Mesenchymal stem cell (in vitro differentiated cells and primary cell): Measurements from ENCODE around the gene EPB41L2.

Experiments used
- DNase-seq: peaks from one replicate; pipeline ENCODE4 v3.0.0-alpha.2; 2013
- H2AFZ ChIP-seq: one replicate; pipeline ENCODE4 v1.6.1; 2013; ENCODE audit warnings: low read depth, mild to moderate bottlenecking, control low read depth, inconsistent platforms, low read length, moderate library complexity
- H2AK5ac ChIP-seq: 2 replicates; pipeline ENCODE4 v1.6.1; 2013; ENCODE audit warnings: low read length, moderate library complexity, mild to moderate bottlenecking, inconsistent platforms; ENCODE audit not compliant: severe bottlenecking
- H2BK120ac ChIP-seq: one replicate; pipeline ENCODE4 v1.6.1; 2013; ENCODE audit warnings: low read depth, mild to moderate bottlenecking, inconsistent platforms, low read length, moderate library complexity
- H2BK12ac ChIP-seq, 2 experiments: one replicate each; pipeline ENCODE4 v1.6.1; 2013; ENCODE audit warnings: inconsistent platforms in 2 of 2, low read length in 2 of 2, mild to moderate bottlenecking in 2 of 2, moderate library complexity in 2 of 2, control low read depth in 1 of 2
- H2BK15ac ChIP-seq: one replicate; pipeline ENCODE4 v1.6.1; 2013; ENCODE audit warnings: mild to moderate bottlenecking, low read depth, inconsistent platforms; ENCODE audit not compliant: poor library complexity, severe bottlenecking
- H2BK5ac ChIP-seq: 2 replicates; pipeline ENCODE4 v1.6.1; 2013; ENCODE audit warnings: low read depth, mild to moderate bottlenecking, low read length, control low read depth, inconsistent platforms; ENCODE audit not compliant: poor library complexity, severe bottlenecking
- H3K14ac ChIP-seq, 2 experiments: one replicate each; pipeline ENCODE4 v1.6.1; 2013; ENCODE audit warnings: inconsistent platforms in 2 of 2, low read length in 2 of 2, control low read depth in 1 of 2, mild to moderate bottlenecking in 1 of 2, moderate library complexity in 1 of 2
- H3K18ac ChIP-seq, 2 experiments: one replicate each; pipeline ENCODE4 v1.6.1; 2013; ENCODE audit warnings: inconsistent platforms in 2 of 2, low read length in 2 of 2, control low read depth in 1 of 2, low read depth in 1 of 2, mild to moderate bottlenecking in 1 of 2
- H3K23ac ChIP-seq, 2 experiments: one replicate each; pipeline ENCODE4 v1.6.1; 2013; ENCODE audit warnings: inconsistent platforms in 2 of 2, low read length in 2 of 2, mild to moderate bottlenecking in 2 of 2, moderate library complexity in 2 of 2, control low read depth in 1 of 2
- H3K27ac ChIP-seq: 2 replicates; pipeline ENCODE4 v1.5.1; 2013; ENCODE audit warnings: mild to moderate bottlenecking, moderate library complexity, low read length, control low read depth, inconsistent platforms; ENCODE audit not compliant: poor library complexity, severe bottlenecking
- H3K27me3 ChIP-seq, 2 experiments: 2 replicates each; pipeline versions ENCODE4 v1.6.1 to v1.7.0; 2013; ENCODE audit warnings: low read length in 2 of 2, mild to moderate bottlenecking in 2 of 2, moderate library complexity in 2 of 2, control low read depth in 1 of 2, inconsistent platforms in 1 of 2; ENCODE audit not compliant: control insufficient read depth in 1 of 2, insufficient read depth in 1 of 2
- H3K36me3 ChIP-seq, 2 experiments: 2 replicates each; pipeline versions ENCODE4 v1.6.1 to v1.7.0; 2013; ENCODE audit warnings: low read length in 2 of 2, control low read depth in 1 of 2, inconsistent platforms in 1 of 2, low read depth in 1 of 2, mild to moderate bottlenecking in 1 of 2; ENCODE audit not compliant: insufficient read depth in 2 of 2, control insufficient read depth in 1 of 2
- H3K4ac ChIP-seq, 2 experiments: one replicate each; pipeline ENCODE4 v1.6.1; 2013; ENCODE audit warnings: inconsistent platforms in 2 of 2, low read length in 2 of 2, mild to moderate bottlenecking in 2 of 2, moderate library complexity in 2 of 2, control low read depth in 1 of 2, low read depth in 1 of 2
- H3K4me1 ChIP-seq: 2 replicates; pipeline ENCODE4 v1.6.1; 2013; ENCODE audit warnings: low read depth, low read length, control low read depth; ENCODE audit not compliant: control insufficient read depth, insufficient read depth
- H3K4me2 ChIP-seq: 2 replicates; pipeline ENCODE4 v1.6.1; 2013; ENCODE audit warnings: low read length, mild to moderate bottlenecking, inconsistent platforms; ENCODE audit not compliant: poor library complexity, severe bottlenecking
- H3K4me3 ChIP-seq, 2 experiments: 2 replicates each; pipeline versions ENCODE4 v1.5.1 to v1.7.0; 2013; ENCODE audit warnings: low read length in 2 of 2, mild to moderate bottlenecking in 2 of 2, control low read depth in 1 of 2, low read depth in 1 of 2; ENCODE audit not compliant: insufficient read depth in 1 of 2
- H3K79me1 ChIP-seq: replicated peaks from 2 replicates; pipeline ENCODE4 v1.6.1; 2013; ENCODE audit warnings: mild to moderate bottlenecking, control low read depth, low read length, inconsistent platforms; ENCODE audit not compliant: poor library complexity, severe bottlenecking
- H3K9ac ChIP-seq: 2 replicates; pipeline ENCODE4 v1.7.0; 2013; ENCODE audit warnings: mild to moderate bottlenecking, low read length, moderate library complexity
- H3K9me3 ChIP-seq: 2 replicates; pipeline ENCODE4 v1.7.0; 2013; ENCODE audit warnings: mild to moderate bottlenecking, low read length; ENCODE audit not compliant: control insufficient read depth
- H4K8ac ChIP-seq: one replicate; pipeline ENCODE4 v1.6.1; 2013; ENCODE audit warnings: inconsistent platforms, mild to moderate bottlenecking, low read length, moderate library complexity
- H4K91ac ChIP-seq: one replicate; pipeline ENCODE4 v1.6.1; 2013; ENCODE audit warnings: mild to moderate bottlenecking, low read length, inconsistent platforms
- WGBS: methylation state at CpG from one replicate; pipeline ENCODE4 v1.1.7; 2013; ENCODE audit warnings: mixed read lengths; 5-methylcytosine and 5-hydroxymethylcytosine counted together

EPB41L2 gene

GRCh38 chr6:130829333-130829910 is 233.6 kb downstream of the EPB41L2 start:
- no peak overlapping the region for H3K14ac ChIP-seq
- H3K4me2 ChIP-seq = no peak overlapping the region
- no peak overlapping the region for H3K27ac ChIP-seq
- no peak overlapping the region for H3K18ac ChIP-seq
- H3K4me3 ChIP-seq = no peak overlapping the region
- no peak overlapping the region for H3K4ac ChIP-seq
- H3K9me3 ChIP-seq = no peaks in the 10 kb centered on the region
- no peaks in the 10 kb centered on the region for H3K4me1 ChIP-seq
- no peaks in the 10 kb centered on the region for H3K36me3 ChIP-seq
- no peak overlapping the region for H2AFZ ChIP-seq
- H2BK120ac ChIP-seq = no peak overlapping the region
- no peak overlapping the region for H3K9ac ChIP-seq
- no peak overlapping the region for H4K91ac ChIP-seq
- H2AK5ac ChIP-seq = no peak overlapping the region
- H3K79me1 ChIP-seq = no peaks in the 10 kb centered on the region
- H2BK12ac ChIP-seq = no peak overlapping the region
- H4K8ac ChIP-seq = no peak overlapping the region
- H2BK15ac ChIP-seq = no peak overlapping the region
- H3K23ac ChIP-seq = no peak overlapping the region
- H2BK5ac ChIP-seq = no peak overlapping the region
- H3K27me3 ChIP-seq = no peaks in the 10 kb centered on the region
- no peak for DNase-seq
- WGBS = 75% methylated on average over 4 of the region's 4 CpGs

GRCh38 chr6:130827247-130828149 is 235.5 kb downstream of the EPB41L2 start, which contains the start of gene SMLR1:
Gene SMLR1 (plus strand): TSS chr6:130827406. CDS start chr6:130827414, 8 bp downstream.
- no peaks in the 10 kb centered on the region for H3K27me3 ChIP-seq
- no peak within 1 kb of the TSS for H3K23ac ChIP-seq
- H3K9ac ChIP-seq = no peak within 1 kb of the TSS
- no peak within 1 kb of the TSS for H4K8ac ChIP-seq
- WGBS = 78% methylated on average over 5 of the region's 11 CpGs
- H4K91ac ChIP-seq = no peak within 1 kb of the TSS
- H2AFZ ChIP-seq = no peak within 1 kb of the TSS
- no peak within 1 kb of the TSS for H3K18ac ChIP-seq
- no peak within 1 kb of the TSS for H2BK5ac ChIP-seq
- H3K4me1 ChIP-seq = no peaks in the 10 kb centered on the region
- no peaks in the 10 kb centered on the region for H3K9me3 ChIP-seq
- DNase-seq = no peak
- no peaks in the 10 kb centered on the region for H3K36me3 ChIP-seq
- H3K79me1 ChIP-seq = no peaks in the 10 kb centered on the region
- no peak within 1 kb of the TSS for H3K27ac ChIP-seq
- H2BK12ac ChIP-seq = no peak within 1 kb of the TSS
- H3K4ac ChIP-seq = no peak within 1 kb of the TSS
- no peak within 1 kb of the TSS for H3K14ac ChIP-seq
- H2BK120ac ChIP-seq = no peak within 1 kb of the TSS
- H3K4me2 ChIP-seq = no peak within 1 kb of the TSS
- no peak within 1 kb of the TSS for H2BK15ac ChIP-seq
- H3K4me3 ChIP-seq = no peak within 1 kb of the TSS
- H2AK5ac ChIP-seq = no peak within 1 kb of the TSS

GRCh38 chr6:130826442-130827246 is 236.4 kb downstream of the EPB41L2 start:
- H3K27me3 ChIP-seq = no peaks in the 10 kb centered on the region
- no peak overlapping the region for H3K4me3 ChIP-seq
- DNase-seq = no peak
- H2BK15ac ChIP-seq = no peak overlapping the region
- no peak overlapping the region for H2BK5ac ChIP-seq
- H2AFZ ChIP-seq = no peak overlapping the region
- H3K27ac ChIP-seq = no peak overlapping the region
- H2BK12ac ChIP-seq = no peak overlapping the region
- H2BK120ac ChIP-seq = no peak overlapping the region
- WGBS = 91% methylated on average over 4 of the region's 4 CpGs
- H3K4me1 ChIP-seq = no peaks in the 10 kb centered on the region
- no peak overlapping the region for H4K8ac ChIP-seq
- H3K36me3 ChIP-seq = no peaks in the 10 kb centered on the region
- no peak overlapping the region for H3K14ac ChIP-seq
- no peaks in the 10 kb centered on the region for H3K9me3 ChIP-seq
- no peak overlapping the region for H4K91ac ChIP-seq
- H3K9ac ChIP-seq = no peak overlapping the region
- H3K18ac ChIP-seq = no peak overlapping the region
- H3K23ac ChIP-seq = no peak overlapping the region
- H3K79me1 ChIP-seq = no peaks in the 10 kb centered on the region
- no peak overlapping the region for H3K4ac ChIP-seq
- H2AK5ac ChIP-seq = no peak overlapping the region
- no peak overlapping the region for H3K4me2 ChIP-seq
